GM21723 (cell line): ENCODE measurements around the gene DHRSX.
"Not testable (repeated sequence)": the region's sequence is repeated elsewhere in the genome, so short reads cannot be mapped to it uniquely, and the experiment has no call there.

Source experiments
- ATAC-seq: cut with Tn5 transposase; IDR thresholded peaks from one replicate; pipeline ENCODE4 v1.9.1; 2021; ENCODE audit warnings: mild to moderate bottlenecking, moderate library complexity; ENCODE audit not compliant: unreplicated experiment

The DHRSX gene

GRCh38 chrX:2283111-2283859 is 217.5 kb downstream of the DHRSX start:
- ATAC-seq = no peak

- no peak for ATAC-seq
Measured at GRCh38 chrX:2282490-2283090, 218.2 kb downstream of the DHRSX start.

DNA sequence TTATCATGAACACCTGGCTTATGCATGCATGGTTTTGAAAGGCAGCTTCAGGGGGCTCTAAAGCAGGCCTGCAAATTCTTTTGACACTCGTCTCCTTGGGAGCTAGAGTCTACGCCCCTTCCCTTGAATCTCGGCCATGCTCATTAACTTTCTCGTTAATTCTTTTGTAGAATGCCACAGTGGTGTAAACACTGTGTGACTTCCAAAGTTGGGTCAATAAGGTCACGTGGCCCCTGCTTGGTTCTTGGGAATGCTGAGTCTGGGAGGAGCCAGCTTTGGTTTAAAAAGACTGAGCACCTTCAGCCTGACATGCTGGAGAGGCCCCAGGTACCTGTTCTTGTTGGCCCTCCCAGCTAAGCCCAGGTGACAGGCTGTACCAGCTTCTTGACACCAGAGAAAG is 228.4 kb downstream of the DHRSX start:
- no peak for ATAC-seq

DNA sequence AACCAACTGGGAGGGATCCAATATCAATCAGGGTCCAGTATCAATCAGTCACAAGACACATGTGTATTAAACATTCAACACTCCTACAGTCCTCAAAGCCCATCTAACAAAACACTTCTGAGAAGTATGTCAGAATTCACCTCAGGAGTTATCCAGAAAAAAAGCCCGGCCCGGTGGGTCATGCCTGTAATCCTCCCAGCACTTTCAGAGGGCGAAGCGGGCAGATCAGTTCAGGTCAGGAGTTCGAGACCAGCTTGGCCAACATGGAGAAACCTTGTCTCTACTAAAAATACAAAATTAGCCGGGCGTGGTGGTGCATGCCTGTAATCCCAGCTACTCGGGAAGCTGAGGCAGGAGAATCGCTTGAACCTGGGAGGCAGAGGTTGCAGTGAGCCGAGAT is 229.2 kb downstream of the DHRSX start:
- not testable (repeated sequence) for ATAC-seq

DNA sequence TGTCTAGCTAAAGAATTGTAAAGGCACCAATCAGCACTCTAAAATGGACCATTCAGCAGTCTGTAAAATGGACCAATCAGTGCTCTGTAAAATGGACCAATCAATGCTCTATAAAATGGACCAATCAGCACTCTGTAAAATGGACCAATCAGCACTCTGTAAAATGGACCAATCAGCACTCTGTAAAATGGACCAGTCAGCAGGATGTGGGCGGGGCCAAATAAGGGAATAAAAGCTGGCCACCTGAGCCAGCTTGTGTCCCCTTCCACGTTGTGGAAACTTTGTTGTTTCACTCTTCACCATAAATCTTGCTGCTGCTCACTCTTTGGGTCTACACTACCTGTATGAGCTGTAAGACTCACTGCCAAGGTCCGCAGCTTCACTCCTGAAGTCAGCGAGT is 230.0 kb downstream of the DHRSX start:
- ATAC-seq = not testable (repeated sequence)

DNA sequence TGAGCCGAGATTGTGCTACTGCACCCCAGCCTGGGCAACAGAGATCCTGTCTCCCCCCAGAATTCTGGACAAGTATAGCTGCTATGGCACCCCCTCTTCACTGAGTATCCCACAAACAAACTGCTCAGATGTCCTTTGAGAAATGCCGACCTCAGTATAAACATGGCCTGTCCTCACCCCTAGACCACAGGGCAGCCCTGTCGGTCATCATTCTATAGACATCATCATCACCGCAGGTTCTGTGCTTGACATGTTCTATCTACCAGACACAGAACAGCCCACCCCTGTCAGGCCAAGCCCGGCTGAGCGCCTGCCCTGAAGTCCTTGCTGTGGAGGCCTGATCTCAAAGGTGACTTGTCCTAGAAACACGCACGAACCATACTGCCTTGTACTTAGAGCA is 232.9 kb downstream of the DHRSX start:
- ATAC-seq = no peak

DNA sequence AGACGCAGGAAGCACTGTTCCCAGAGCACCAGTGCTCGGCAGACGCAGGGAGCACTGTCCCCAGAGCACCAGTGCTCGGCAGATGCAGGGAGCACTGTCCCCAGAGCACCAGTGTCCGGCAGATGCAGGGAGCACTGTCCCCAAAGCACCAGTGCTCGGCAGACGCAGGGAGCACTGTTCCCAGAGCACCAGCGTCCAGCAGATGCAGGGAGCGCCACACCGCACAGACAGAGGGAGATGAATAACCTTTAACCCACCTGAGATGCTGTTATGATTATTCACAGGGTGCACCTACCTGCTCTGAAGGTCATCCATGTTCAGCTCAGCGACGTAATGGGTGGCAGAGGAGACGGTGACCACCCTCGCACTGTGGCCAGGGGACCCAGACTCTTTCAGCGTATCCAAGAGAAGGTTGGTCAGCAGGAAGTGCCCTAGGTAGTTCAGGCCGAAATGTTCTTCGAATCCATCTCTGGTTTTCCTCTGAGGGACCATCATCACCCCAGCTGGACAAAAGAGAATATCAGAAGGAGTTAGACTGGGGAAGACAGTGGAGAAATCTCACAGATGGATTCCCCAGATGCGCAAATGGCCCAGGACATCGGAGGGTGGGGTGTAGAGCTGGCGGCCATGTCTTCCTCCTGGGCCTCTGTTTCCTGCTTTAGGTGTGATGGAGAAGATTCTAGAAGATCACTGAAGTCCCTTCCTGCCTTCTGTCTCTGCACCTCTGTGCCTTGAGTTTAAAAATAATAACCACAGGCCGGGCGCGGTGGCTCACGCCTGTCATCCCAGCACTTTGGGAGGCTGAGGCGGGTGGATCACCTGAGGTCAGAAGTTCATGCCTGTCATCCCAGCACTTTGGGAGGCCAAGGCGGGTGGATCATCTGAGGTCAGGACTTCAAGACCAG is 234.1 kb downstream of the DHRSX start:
- ATAC-seq = no peak

- not testable (repeated sequence) for ATAC-seq
Measured at GRCh38 chrX:2265658-2266444, 234.9 kb downstream of the DHRSX start.

- no peak for ATAC-seq
Measured at GRCh38 chrX:2264179-2265030, 236.4 kb downstream of the DHRSX start.

GRCh38 chrX:2263203-2263602 is 237.6 kb downstream of the DHRSX start:
- ATAC-seq = no peak

DNA sequence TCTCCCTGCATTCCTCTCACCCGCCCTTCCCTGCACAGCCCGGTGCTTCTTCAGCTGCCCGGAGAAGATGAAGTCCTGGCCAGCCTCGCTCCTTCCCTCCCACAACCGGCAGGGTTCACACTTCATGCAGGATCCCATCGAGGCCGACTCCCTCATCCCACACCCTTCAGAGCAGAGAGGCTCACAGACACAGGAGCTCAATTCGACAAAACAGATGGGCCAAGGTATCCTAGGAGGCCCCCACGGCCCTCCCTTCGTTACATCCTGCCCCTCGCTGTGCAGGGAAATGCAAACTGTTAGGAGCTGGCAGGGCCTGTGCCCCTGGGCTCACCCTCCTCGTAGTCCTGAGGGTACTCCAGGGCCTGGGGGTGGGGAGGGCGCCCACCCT is 238.1 kb downstream of the DHRSX start:
- no peak for ATAC-seq

- ATAC-seq = no peak
Measured at GRCh38 chrX:2261831-2262667, 238.7 kb downstream of the DHRSX start.

- ATAC-seq = no peak
Measured at GRCh38 chrX:2252331-2253065, 248.3 kb downstream of the DHRSX start.

DNA sequence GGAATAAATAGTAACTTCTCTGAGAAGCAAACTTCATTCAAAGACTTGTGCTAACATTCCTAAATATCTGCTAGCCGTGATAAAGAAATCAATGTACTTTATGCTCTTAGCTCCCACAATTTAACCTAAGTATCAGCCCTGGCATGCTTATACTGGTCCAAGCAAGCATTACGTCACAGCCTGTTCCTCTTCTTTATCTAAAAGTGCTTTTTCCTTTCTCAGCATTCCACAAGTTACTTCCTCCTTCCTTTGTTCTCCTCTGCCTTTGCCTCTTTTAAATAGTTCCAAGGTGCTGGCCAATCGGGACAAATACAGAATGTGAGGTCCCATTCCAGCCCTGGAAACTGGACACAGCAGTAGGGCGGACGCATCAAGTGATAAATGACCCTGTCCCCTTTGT is 249.6 kb downstream of the DHRSX start:
- ATAC-seq = no peak

DNA sequence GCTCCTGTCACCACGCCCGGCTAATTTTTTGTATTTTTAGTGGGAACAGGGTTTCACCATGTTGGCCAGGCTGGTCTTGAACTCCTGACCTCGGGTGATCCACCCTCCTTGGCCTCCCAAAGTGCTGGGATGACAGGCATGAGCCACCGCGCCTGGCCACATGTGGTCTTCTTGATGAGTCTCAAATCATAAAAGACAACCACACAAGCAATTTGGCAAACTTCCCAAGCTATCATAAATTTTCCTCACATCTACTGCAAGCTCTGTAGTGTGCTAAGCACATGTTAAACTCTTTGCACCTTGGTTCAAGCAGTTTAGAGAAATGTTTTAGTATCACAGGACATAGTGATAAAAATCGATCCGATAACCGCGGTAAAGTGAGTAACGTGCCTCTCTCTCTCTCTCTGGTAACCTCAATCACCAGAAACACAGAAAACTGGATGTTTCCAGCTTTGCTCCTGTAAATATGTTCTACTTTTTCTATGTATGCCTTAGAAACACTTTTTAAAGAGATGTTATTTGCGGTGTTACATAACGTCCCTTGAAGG is 256.8 kb downstream of the DHRSX start:
- ATAC-seq = no peak

DNA sequence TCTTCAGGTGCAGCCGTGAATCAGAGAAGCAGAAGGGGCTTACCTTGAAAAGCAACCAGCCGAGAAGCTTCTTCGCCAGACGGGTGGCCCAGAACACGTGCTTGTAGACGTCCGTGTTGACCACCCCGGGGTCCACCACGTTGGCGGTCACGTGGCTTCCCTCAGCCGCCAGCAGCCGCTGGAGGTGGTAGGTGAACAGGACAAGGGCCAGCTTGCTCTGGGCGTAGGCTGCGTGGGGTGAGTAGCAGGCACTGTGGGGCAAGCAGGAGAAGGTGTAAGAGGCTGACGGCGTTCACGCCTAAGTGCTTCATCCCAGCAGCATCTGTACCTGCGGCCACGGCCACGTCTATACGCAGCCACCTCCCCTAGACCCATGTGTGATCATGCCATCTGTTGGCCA is 257.8 kb downstream of the DHRSX start:
- no peak for ATAC-seq

DNA sequence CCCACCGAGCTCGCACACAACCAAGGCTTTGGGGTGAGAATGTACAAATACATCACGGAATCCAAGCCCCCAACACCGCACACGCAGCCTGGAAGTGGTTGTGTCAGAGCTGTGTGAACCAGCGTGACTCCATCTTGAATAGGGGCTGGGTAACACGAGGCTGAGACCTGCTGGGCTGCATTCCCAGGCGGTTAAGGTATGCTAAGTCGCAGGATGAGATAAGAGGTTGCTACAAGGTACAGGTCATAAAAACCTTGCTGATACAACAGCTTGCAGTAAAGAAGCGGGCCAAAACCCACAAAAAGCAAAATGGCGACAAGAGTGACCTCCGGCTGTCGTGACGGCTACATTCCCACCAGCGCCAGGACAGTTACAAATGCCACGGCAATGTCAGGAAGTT is 258.4 kb downstream of the DHRSX start:
- ATAC-seq = no peak

- ATAC-seq = not testable (repeated sequence)
Measured at GRCh38 chrX:2241496-2241895, 259.3 kb downstream of the DHRSX start.
